Ishikawa (cell line): ENCODE data around the gene ADAMTSL1.

Experiments used
- CEBPB ChIP-seq: IDR thresholded peaks from 2 replicates; pipeline ENCODE4 v1.6.1; 2012
- CREB1 ChIP-seq: IDR thresholded peaks from 2 replicates; pipeline ENCODE4 v1.6.1; 2012; ENCODE audit warnings: low read depth
- EGR1 ChIP-seq: IDR thresholded peaks from 2 replicates; pipeline ENCODE4 v1.6.1; 2012
- EP300 ChIP-seq: IDR thresholded peaks from 2 replicates; pipeline ENCODE4 v1.6.1; 2012; ENCODE audit warnings: borderline replicate concordance
- FOXM1 ChIP-seq: IDR thresholded peaks from 2 replicates; pipeline ENCODE4 v1.6.1; 2012; ENCODE audit warnings: low read depth, borderline replicate concordance
- NFIC ChIP-seq: IDR thresholded peaks from 2 replicates; pipeline ENCODE4 v1.6.1; 2012
- RAD21 ChIP-seq: IDR thresholded peaks from 2 replicates; pipeline ENCODE4 v1.6.1; 2012; ENCODE audit warnings: low read depth
- TAF1 ChIP-seq: IDR thresholded peaks from 2 replicates; pipeline ENCODE4 v1.6.1; 2012; ENCODE audit warnings: low read depth, mild to moderate bottlenecking
- TCF12 ChIP-seq: IDR thresholded peaks from 2 replicates; pipeline ENCODE4 v1.6.1; 2012; ENCODE audit warnings: low read depth
- TEAD4 ChIP-seq: IDR thresholded peaks from 2 replicates; pipeline ENCODE4 v1.6.1; 2012
- USF1 ChIP-seq: IDR thresholded peaks from 2 replicates; pipeline ENCODE4 v1.6.1; 2012
- YY1 ChIP-seq: IDR thresholded peaks from 2 replicates; pipeline ENCODE4 v1.6.1; 2012; ENCODE audit warnings: low read depth
- ZBTB7A ChIP-seq: IDR thresholded peaks from 2 replicates; pipeline ENCODE4 v1.6.1; 2012; ENCODE audit warnings: low read depth
- TF ChIP-seq, protein P1 (sequence below): IDR thresholded peaks from 2 replicates; pipeline ENCODE4 v1.6.1; 2012
- TF ChIP-seq, protein P2 (sequence below): IDR thresholded peaks from 2 replicates; pipeline ENCODE4 v1.6.1; 2012; ENCODE audit warnings: low read depth, mild to moderate bottlenecking

The ADAMTSL1 gene

DNA sequence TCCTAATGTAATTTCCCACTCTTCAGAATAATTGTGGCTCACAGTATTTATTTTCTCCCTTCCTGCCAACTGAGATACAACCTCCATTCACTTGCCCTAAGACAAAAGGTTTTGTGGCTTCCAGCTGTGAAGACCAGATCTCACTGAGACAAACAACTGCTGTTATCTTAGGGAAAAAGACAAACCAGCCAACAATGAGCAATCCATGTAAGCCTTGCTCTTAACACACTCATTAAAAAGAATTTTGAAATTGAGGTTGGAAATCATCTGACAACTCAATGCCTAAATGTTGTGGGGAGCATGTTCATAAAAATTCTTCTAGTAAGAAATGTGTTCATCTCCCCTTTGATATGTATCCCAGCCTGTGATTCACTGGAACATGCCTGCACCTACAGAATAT is 132.9 kb downstream of the ADAMTSL1 start:
- TF ChIP-seq NFIC (no peak), CEBPB (no peak), USF1 (no peak), TEAD4 (no peak), FOXM1 (no peak), CREB1 (no peak)

GRCh38 chr9:18608371-18608770 is 134.4 kb downstream of the ADAMTSL1 start:
- TF ChIP-seq CREB1 (no peak), ZBTB7A (no peak), TAF1 (no peak), CEBPB (no peak), TCF12 (no peak), EGR1 (no peak), RAD21 (no peak), TEAD4 (no peak), USF1 (no peak), FOXM1 (no peak), NFIC (no peak), EP300 (no peak), YY1 (no peak)
- TF ChIP-seq, protein P1, sequence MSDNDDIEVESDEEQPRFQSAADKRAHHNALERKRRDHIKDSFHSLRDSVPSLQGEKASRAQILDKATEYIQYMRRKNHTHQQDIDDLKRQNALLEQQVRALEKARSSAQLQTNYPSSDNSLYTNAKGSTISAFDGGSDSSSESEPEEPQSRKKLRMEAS, result no peak
- TF ChIP-seq, protein P2, sequence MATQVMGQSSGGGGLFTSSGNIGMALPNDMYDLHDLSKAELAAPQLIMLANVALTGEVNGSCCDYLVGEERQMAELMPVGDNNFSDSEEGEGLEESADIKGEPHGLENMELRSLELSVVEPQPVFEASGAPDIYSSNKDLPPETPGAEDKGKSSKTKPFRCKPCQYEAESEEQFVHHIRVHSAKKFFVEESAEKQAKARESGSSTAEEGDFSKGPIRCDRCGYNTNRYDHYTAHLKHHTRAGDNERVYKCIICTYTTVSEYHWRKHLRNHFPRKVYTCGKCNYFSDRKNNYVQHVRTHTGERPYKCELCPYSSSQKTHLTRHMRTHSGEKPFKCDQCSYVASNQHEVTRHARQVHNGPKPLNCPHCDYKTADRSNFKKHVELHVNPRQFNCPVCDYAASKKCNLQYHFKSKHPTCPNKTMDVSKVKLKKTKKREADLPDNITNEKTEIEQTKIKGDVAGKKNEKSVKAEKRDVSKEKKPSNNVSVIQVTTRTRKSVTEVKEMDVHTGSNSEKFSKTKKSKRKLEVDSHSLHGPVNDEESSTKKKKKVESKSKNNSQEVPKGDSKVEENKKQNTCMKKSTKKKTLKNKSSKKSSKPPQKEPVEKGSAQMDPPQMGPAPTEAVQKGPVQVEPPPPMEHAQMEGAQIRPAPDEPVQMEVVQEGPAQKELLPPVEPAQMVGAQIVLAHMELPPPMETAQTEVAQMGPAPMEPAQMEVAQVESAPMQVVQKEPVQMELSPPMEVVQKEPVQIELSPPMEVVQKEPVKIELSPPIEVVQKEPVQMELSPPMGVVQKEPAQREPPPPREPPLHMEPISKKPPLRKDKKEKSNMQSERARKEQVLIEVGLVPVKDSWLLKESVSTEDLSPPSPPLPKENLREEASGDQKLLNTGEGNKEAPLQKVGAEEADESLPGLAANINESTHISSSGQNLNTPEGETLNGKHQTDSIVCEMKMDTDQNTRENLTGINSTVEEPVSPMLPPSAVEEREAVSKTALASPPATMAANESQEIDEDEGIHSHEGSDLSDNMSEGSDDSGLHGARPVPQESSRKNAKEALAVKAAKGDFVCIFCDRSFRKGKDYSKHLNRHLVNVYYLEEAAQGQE, result no peak

DNA sequence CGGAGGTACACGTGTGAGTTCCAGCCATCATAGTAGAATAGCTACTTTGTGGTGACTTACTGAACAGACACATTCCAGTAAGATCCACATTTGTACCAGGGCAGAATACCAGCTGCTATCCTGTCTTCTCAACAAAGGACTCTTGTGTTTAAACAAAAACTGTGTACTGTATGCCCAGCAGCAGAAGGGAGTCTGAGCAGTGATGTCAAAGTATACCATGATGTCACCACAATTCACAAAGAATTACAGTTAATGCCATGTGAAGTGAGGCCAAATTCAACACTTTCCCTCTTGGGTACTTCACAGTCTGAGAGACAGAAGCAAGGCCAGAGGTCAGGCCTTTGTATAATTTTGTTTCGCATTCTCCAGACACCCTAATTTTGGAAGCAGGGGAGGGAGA is 137.0 kb downstream of the ADAMTSL1 start:
- TF ChIP-seq TEAD4 (no peak), TCF12 (no peak), CREB1 (no peak), CEBPB (no peak), ZBTB7A (no peak), EP300 (no peak)

- TF ChIP-seq, protein P1, result no peak
- TF ChIP-seq CREB1 (no peak), FOXM1 (no peak), USF1 (no peak), RAD21 (no peak), TCF12 (no peak), EGR1 (no peak), EP300 (no peak)
Observed at GRCh38 chr9:18611971-18612370, 138.0 kb downstream of the ADAMTSL1 start.

GRCh38 chr9:18614116-18614515 is 140.2 kb downstream of the ADAMTSL1 start:
- TF ChIP-seq EP300 (no peak), YY1 (no peak)

- TF ChIP-seq EGR1 (no peak), YY1 (no peak), TAF1 (no peak), RAD21 (no peak), TEAD4 (no peak), ZBTB7A (no peak), FOXM1 (no peak), USF1 (no peak), CEBPB (no peak), TCF12 (no peak), EP300 (no peak), NFIC (no peak), CREB1 (no peak)
- TF ChIP-seq, protein P1, result no peak
- TF ChIP-seq, protein P2, result no peak
Observed at GRCh38 chr9:18614651-18615050, 140.7 kb downstream of the ADAMTSL1 start.
